ENCODE data around the gene KLB. TPM values are rescaled to one million over a fixed set of nuclear protein-coding genes. Genes with fewer than 3 reads are reported as not detected.

The KLB gene
- total and polyA plus RNA-seq, 4 donors, result 13.5 to 31.0 (median 22.8) TPM

DNA sequence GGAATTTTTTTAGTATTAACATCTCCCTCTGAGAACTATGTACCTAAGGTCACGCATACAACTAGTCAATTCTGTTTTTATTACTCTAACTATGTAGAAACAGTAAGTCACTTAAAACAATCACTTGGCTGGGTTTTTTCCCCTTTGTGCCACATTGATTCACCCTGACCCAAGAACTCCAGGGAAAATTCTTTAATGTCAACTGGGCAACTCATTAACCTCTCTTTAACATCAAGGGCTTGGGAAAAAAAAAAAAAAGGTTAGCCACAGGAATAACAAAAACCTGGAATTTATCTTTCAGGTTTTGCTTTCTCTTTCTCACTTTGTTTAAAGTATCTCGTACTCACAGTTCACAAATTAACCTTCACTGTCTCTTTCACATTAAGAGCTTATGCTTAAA is 43.9 kb downstream of the KLB start:
- Histone ChIP-seq H3K27ac (ENCODE audit: low read depth in 1 of 2, low read length in 2 of 2) (peak overlapping the region; percentile 68 to 78), H3K9me3 (ENCODE audit: control insufficient read depth in 4 of 4, low read length in 3 of 4) (no peaks in the 10 kb centered on the region), H3K27me3 (ENCODE audit: control insufficient read depth in 4 of 4, insufficient read depth in 4 of 4, low read length in 3 of 4) (no peaks in the 10 kb centered on the region), H3K9ac (ENCODE audit: low read depth in 1 of 2, low read length in 2 of 2) (peak overlapping the region; percentile 27 to 76), H3K4me3 (ENCODE audit: low read depth in 1 of 3, low read length in 3 of 3) (no peak overlapping the region), H3K36me3 (ENCODE audit: control insufficient read depth in 4 of 4, insufficient read depth in 3 of 4, low read depth in 1 of 4, low read length in 3 of 4) (peaks cover 21 to 56% (median 47%) of the 10 kb centered on the region in 4 donors), H3K4me1 (ENCODE audit: control insufficient read depth in 4 of 4, insufficient read depth in 4 of 4, low read length in 3 of 4) (peaks cover 10 to 22% (median 16%) of the 10 kb centered on the region in 4 donors)
- 20% methylated on average over 2 of the region's 2 CpGs for WGBS
- DNase-seq (ENCODE audit: low spot score), result no peak
- peak; percentile 12 to 33 for TF ChIP-seq HNF4A (conservative IDR thresholded peaks at IDR 0.05)
- TF ChIP-seq, protein P1, sequence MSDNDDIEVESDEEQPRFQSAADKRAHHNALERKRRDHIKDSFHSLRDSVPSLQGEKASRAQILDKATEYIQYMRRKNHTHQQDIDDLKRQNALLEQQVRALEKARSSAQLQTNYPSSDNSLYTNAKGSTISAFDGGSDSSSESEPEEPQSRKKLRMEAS (IDR thresholded peaks at IDR 0.05), result no peak
- TF ChIP-seq SP1 (IDR thresholded peaks at IDR 0.05), result no peak
- no peak for TF ChIP-seq GABPA (IDR thresholded peaks at IDR 0.05 in 1 of 2, conservative IDR thresholded peaks at IDR 0.05 in 1 of 2)
- no peak for TF ChIP-seq FOXA2 (IDR thresholded peaks at IDR 0.05)
- peak in 1 of 2 donors; percentile 11 for TF ChIP-seq RAD21 (IDR thresholded peaks at IDR 0.05)
- TF ChIP-seq JUND (IDR thresholded peaks at IDR 0.05), result no peak
- no peak for TF ChIP-seq REST (IDR thresholded peaks at IDR 0.05)
- TF ChIP-seq, protein P2, sequence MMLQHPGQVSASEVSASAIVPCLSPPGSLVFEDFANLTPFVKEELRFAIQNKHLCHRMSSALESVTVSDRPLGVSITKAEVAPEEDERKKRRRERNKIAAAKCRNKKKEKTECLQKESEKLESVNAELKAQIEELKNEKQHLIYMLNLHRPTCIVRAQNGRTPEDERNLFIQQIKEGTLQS (IDR thresholded peaks at IDR 0.05), result no peak
- peak; percentile 46 to 47 for TF ChIP-seq RXRA (IDR thresholded peaks at IDR 0.05)

- Histone ChIP-seq H3K36me3 (ENCODE audit: control insufficient read depth in 4 of 4, insufficient read depth in 3 of 4, low read depth in 1 of 4, low read length in 3 of 4) (peaks cover 20 to 61% (median 53%) of the 10 kb centered on the region in 4 donors), H3K27me3 (ENCODE audit: control insufficient read depth in 4 of 4, insufficient read depth in 4 of 4, low read length in 3 of 4) (no peaks in the 10 kb centered on the region), H3K9ac (ENCODE audit: low read depth in 1 of 2, low read length in 2 of 2) (peak overlapping the region; percentile 27 to 76), H3K4me3 (ENCODE audit: low read depth in 1 of 3, low read length in 3 of 3) (no peak overlapping the region), H3K27ac (ENCODE audit: low read depth in 1 of 2, low read length in 2 of 2) (peak overlapping the region in 1 of 2 donors; percentile 78), H3K4me1 (ENCODE audit: control insufficient read depth in 4 of 4, insufficient read depth in 4 of 4, low read length in 3 of 4) (peaks cover 10 to 26% (median 18%) of the 10 kb centered on the region in 4 donors), H3K9me3 (ENCODE audit: control insufficient read depth in 4 of 4, low read length in 3 of 4) (no peaks in the 10 kb centered on the region)
- 92% methylated on average over 6 of the region's 6 CpGs for WGBS
- TF ChIP-seq NR2F2 (IDR thresholded peaks at IDR 0.05) (no peak), GABPA (IDR thresholded peaks at IDR 0.05 in 1 of 2, conservative IDR thresholded peaks at IDR 0.05 in 1 of 2) (no peak), SP1 (IDR thresholded peaks at IDR 0.05) (no peak), JUND (IDR thresholded peaks at IDR 0.05) (no peak), RXRA (IDR thresholded peaks at IDR 0.05) (no peak), FOXA1 (IDR thresholded peaks at IDR 0.05) (no peak)
- TF ChIP-seq, protein P1 (IDR thresholded peaks at IDR 0.05), result no peak
- TF ChIP-seq, protein P2 (IDR thresholded peaks at IDR 0.05), result no peak
- no peak for DNase-seq (ENCODE audit: low spot score)
Measured at GRCh38 chr4:39451423-39452023, 44.8 kb downstream of the KLB start.
